LNCAP (cell line): ENCODE data around the gene KIF7.

Experiments
- CTCF ChIP-seq: fragments of 450-650 bp; IDR thresholded peaks from 2 replicates; pipeline ENCODE4 v1.5.1; 2017; ENCODE audit warnings: mild to moderate bottlenecking

KIF7 gene

GRCh38 chr15:89641053-89641452 lies 14.2 kb downstream of the KIF7 start:
- TF ChIP-seq CTCF, result no peak

GRCh38 chr15:89640245-89640644 lies 15.0 kb downstream of the KIF7 start:
- TF ChIP-seq CTCF, result no peak

- no peak for TF ChIP-seq CTCF
These were observed 21.7 kb downstream of the KIF7 start for GRCh38 chr15:89633585-89633984.

GRCh38 chr15:89632563-89633430 lies 22.5 kb downstream of the KIF7 start:
- no peak for TF ChIP-seq CTCF

GRCh38 chr15:89631902-89632264 lies 23.4 kb downstream of the KIF7 start:
- no peak for TF ChIP-seq CTCF

- no peak for TF ChIP-seq CTCF
These were observed 24.0 kb downstream of the KIF7 start for GRCh38 chr15:89630974-89631901.

GRCh38 chr15:89630260-89630659 lies 25.0 kb downstream of the KIF7 start:
- TF ChIP-seq CTCF, result no peak
